Measurements from ENCODE around the gene ABHD2. TPM values are rescaled to one million over a fixed set of nuclear protein-coding genes. Genes with fewer than 3 reads are reported as not detected.

The ABHD2 gene
- total and polyA plus RNA-seq, 2 donors (not counting 1 experiment from before 2014, with no cell fraction given), result 39.5 to 84.9 TPM

- Histone ChIP-seq H3K79me2 (ENCODE audit: control insufficient read depth, insufficient read depth, low read length) (no peaks in the 10 kb centered on the region), H3K4me2 (ENCODE audit: extremely low read depth, insufficient read depth, low read length) (no peak overlapping the region), H3K27me3 (ENCODE audit: control insufficient read depth, insufficient read depth, low read length) (no peaks in the 10 kb centered on the region), H3K4me1 (ENCODE audit: control insufficient read depth, extremely low read depth, insufficient read depth, low read length) (no peaks in the 10 kb centered on the region), H3K9ac (ENCODE audit: insufficient read depth, low read length) (no peak overlapping the region), H3K36me3 (ENCODE audit: control insufficient read depth, insufficient read depth, low read length) (no peaks in the 10 kb centered on the region), H3K4me3 (replicated peaks in 1 of 4; ENCODE audit: control extremely low read depth in 1 of 4, insufficient read depth in 1 of 4, low read depth in 3 of 4, low read length in 4 of 4) (no peak overlapping the region), H3K27ac (ENCODE audit: insufficient read depth, low read length) (no peak overlapping the region), H4K20me1 (ENCODE audit: control insufficient read depth, extremely low read depth, insufficient read depth, low read length) (no peaks in the 10 kb centered on the region), H2AFZ (ENCODE audit: low read length) (no peak overlapping the region), H3K9me3 (ENCODE audit: control insufficient read depth, insufficient read depth, low read depth, low read length) (no peaks in the 10 kb centered on the region)
- no peak for DNase-seq (ENCODE audit: low read depth in 2 of 2)
- TF ChIP-seq CTCF (conservative IDR thresholded peaks at IDR 0.05 in 1 of 2, IDR thresholded peaks at IDR 0.05 in 1 of 2; ENCODE audit: low read depth in 1 of 2, low read length in 2 of 2), result no peak
- TF ChIP-seq EZH2 (IDR thresholded peaks at IDR 0.05; ENCODE audit: low read length, missing control alignments), result no peak
Observed at GRCh38 chr15:89148126-89148525, 59.9 kb downstream of the ABHD2 start.

GRCh38 chr15:89149501-89150101 lies 61.3 kb downstream of the ABHD2 start:
- Histone ChIP-seq H3K4me2 (ENCODE audit: extremely low read depth, insufficient read depth, low read length) (no peak overlapping the region), H3K79me2 (ENCODE audit: control insufficient read depth, insufficient read depth, low read length) (no peaks in the 10 kb centered on the region), H3K27ac (ENCODE audit: insufficient read depth, low read length) (no peak overlapping the region), H2AFZ (ENCODE audit: low read length) (no peak overlapping the region), H3K27me3 (ENCODE audit: control insufficient read depth, insufficient read depth, low read length) (no peaks in the 10 kb centered on the region), H3K4me3 (replicated peaks in 1 of 4; ENCODE audit: control extremely low read depth in 1 of 4, insufficient read depth in 1 of 4, low read depth in 3 of 4, low read length in 4 of 4) (no peak overlapping the region), H3K36me3 (ENCODE audit: control insufficient read depth, insufficient read depth, low read length) (no peaks in the 10 kb centered on the region), H3K4me1 (ENCODE audit: control insufficient read depth, extremely low read depth, insufficient read depth, low read length) (no peaks in the 10 kb centered on the region), H3K9ac (ENCODE audit: insufficient read depth, low read length) (no peak overlapping the region), H4K20me1 (ENCODE audit: control insufficient read depth, extremely low read depth, insufficient read depth, low read length) (no peaks in the 10 kb centered on the region), H3K9me3 (ENCODE audit: control insufficient read depth, insufficient read depth, low read depth, low read length) (no peaks in the 10 kb centered on the region)
- DNase-seq (ENCODE audit: low read depth in 2 of 2), result no peak
- TF ChIP-seq CTCF (conservative IDR thresholded peaks at IDR 0.05 in 1 of 2, IDR thresholded peaks at IDR 0.05 in 1 of 2; ENCODE audit: low read depth in 1 of 2, low read length in 2 of 2), result no peak

- Histone ChIP-seq H3K36me3 (ENCODE audit: control insufficient read depth, insufficient read depth, low read length) (no peaks in the 10 kb centered on the region), H3K4me3 (replicated peaks in 1 of 4; ENCODE audit: control extremely low read depth in 1 of 4, insufficient read depth in 1 of 4, low read depth in 3 of 4, low read length in 4 of 4) (no peak overlapping the region), H3K9me3 (ENCODE audit: control insufficient read depth, insufficient read depth, low read depth, low read length) (no peaks in the 10 kb centered on the region), H3K4me1 (ENCODE audit: control insufficient read depth, extremely low read depth, insufficient read depth, low read length) (no peaks in the 10 kb centered on the region), H4K20me1 (ENCODE audit: control insufficient read depth, extremely low read depth, insufficient read depth, low read length) (no peaks in the 10 kb centered on the region), H2AFZ (ENCODE audit: low read length) (no peak overlapping the region), H3K4me2 (ENCODE audit: extremely low read depth, insufficient read depth, low read length) (no peak overlapping the region), H3K27ac (ENCODE audit: insufficient read depth, low read length) (no peak overlapping the region), H3K79me2 (ENCODE audit: control insufficient read depth, insufficient read depth, low read length) (no peaks in the 10 kb centered on the region), H3K27me3 (ENCODE audit: control insufficient read depth, insufficient read depth, low read length) (no peaks in the 10 kb centered on the region), H3K9ac (ENCODE audit: insufficient read depth, low read length) (no peak overlapping the region)
- DNase-seq (ENCODE audit: low read depth in 2 of 2), result no peak
- TF ChIP-seq CTCF (conservative IDR thresholded peaks at IDR 0.05 in 1 of 2, IDR thresholded peaks at IDR 0.05 in 1 of 2; ENCODE audit: low read depth in 1 of 2, low read length in 2 of 2) (no peak), EZH2 (IDR thresholded peaks at IDR 0.05; ENCODE audit: low read length, missing control alignments) (no peak)
Observed at GRCh38 chr15:89150287-89150686, 62.0 kb downstream of the ABHD2 start.

Measured in fibroblast of lung (primary cell).